HL-60 (cell line): Measurements from ENCODE around the gene LSG1.

Experiments used
- DNase-seq, 2 experiments: peaks; one replicate each; pipeline ENCODE4 v3.0.0-alpha.2; 2010 to 2020; ENCODE audit warnings: low read depth in 1 of 2, low spot score in 1 of 2
- H3K27ac ChIP-seq: fragments of 250-450 bp; sonication (Bioruptor Pico); replicated peaks from 2 replicates; pipeline ENCODE4 v1.5.1; 2020; ENCODE audit warnings: mild to moderate bottlenecking, moderate library complexity
- H3K27me3 ChIP-seq: fragments of 250-450 bp; sonication (Bioruptor Pico); 2 replicates; pipeline ENCODE4 v1.5.1; 2021; ENCODE audit warnings: mild to moderate bottlenecking, moderate library complexity; ENCODE audit not compliant: insufficient read depth, poor library complexity, severe bottlenecking
- H3K4me3 ChIP-seq: replicated peaks from 2 replicates; pipeline ENCODE4 v1.5.1; 2011; ENCODE audit warnings: mild to moderate bottlenecking, control low read depth, low read length; ENCODE audit not compliant: insufficient read depth
- CTCF ChIP-seq: IDR thresholded peaks from one replicate; pipeline ENCODE4 v1.5.1; 2011; ENCODE audit warnings: low read length, control low read depth, inconsistent platforms; ENCODE audit not compliant: insufficient read depth
- GABPA ChIP-seq: IDR thresholded peaks from 2 replicates; pipeline ENCODE4 v1.6.1; 2012; ENCODE audit warnings: low read depth
- POLR2AphosphoS5 ChIP-seq: IDR thresholded peaks from 2 replicates; pipeline ENCODE4 v1.6.1; 2012; ENCODE audit warnings: low read depth
- REST ChIP-seq: IDR thresholded peaks from 2 replicates; pipeline ENCODE4 v1.6.1; 2012; ENCODE audit warnings: low read depth; ENCODE audit not compliant: insufficient replicate concordance
- SPI1 ChIP-seq: IDR thresholded peaks from 2 replicates; pipeline ENCODE4 v1.6.1; 2012; ENCODE audit warnings: low read depth, mild to moderate bottlenecking, borderline replicate concordance

Gene LSG1

GRCh38 chr3:194675081-194675640 lies 3.2 kb upstream of the LSG1 start:
- Histone ChIP-seq H3K27ac (no peak overlapping the region), H3K4me3 (no peak overlapping the region), H3K27me3 (no peaks in the 10 kb centered on the region)
- TF ChIP-seq GABPA, result no peak
- TF ChIP-seq POLR2AphosphoS5, result no peak
- TF ChIP-seq CTCF, result no peak
- TF ChIP-seq REST, result no peak
- no peak for TF ChIP-seq SPI1
- no peak for DNase-seq

- no peak for DNase-seq
- Histone ChIP-seq H3K4me3 (no peak overlapping the region), H3K27ac (no peak overlapping the region), H3K27me3 (no peaks in the 10 kb centered on the region)
- no peak for TF ChIP-seq CTCF
- TF ChIP-seq SPI1, result no peak
- TF ChIP-seq REST, result no peak
- TF ChIP-seq POLR2AphosphoS5, result no peak
Observed at GRCh38 chr3:194673761-194674160, 1.8 kb upstream of the LSG1 start.

- DNase-seq, result no peak
- peak overlapping the region; percentile 66 for H3K4me3 ChIP-seq
- peak overlapping the region; percentile 100 for H3K27ac ChIP-seq
- TF ChIP-seq REST (no peak), CTCF (no peak), GABPA (no peak)
- H3K27me3 ChIP-seq, result no peaks in the 10 kb centered on the region
Observed at GRCh38 chr3:194672876-194673275, 885 bp upstream of the LSG1 start.
